ENCODE results near the gene LY86.

DNA sequence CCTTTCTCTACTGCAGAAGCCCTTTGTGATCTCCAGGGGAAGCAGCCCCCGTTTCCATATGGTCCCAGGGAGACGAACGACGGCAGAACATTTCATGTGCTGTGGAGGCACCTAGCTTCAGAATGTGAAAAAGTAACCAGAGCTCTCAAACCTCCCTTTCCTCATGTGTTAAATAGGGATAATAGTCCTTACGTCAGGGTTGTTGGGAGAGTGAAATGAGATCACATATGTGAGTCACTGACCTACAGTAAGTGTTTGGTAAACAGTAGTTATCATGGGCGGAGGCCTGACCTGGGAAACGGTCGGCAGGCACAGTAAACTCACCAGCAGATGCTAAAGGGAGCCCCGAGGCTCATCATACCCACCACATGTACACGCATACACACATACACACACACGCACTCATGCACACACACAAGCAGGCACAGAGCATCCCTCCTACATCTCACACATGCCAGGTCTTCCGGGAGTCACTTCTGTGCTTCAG, 89.7 kb downstream of the LY86 start:
- TF ChIP-seq POLR2A (IDR thresholded peaks at IDR 0.05; ENCODE audit: low read depth) (no peak), POLR2AphosphoS5 (IDR thresholded peaks at IDR 0.05) (no peak)
- TF ChIP-seq, protein P1, sequence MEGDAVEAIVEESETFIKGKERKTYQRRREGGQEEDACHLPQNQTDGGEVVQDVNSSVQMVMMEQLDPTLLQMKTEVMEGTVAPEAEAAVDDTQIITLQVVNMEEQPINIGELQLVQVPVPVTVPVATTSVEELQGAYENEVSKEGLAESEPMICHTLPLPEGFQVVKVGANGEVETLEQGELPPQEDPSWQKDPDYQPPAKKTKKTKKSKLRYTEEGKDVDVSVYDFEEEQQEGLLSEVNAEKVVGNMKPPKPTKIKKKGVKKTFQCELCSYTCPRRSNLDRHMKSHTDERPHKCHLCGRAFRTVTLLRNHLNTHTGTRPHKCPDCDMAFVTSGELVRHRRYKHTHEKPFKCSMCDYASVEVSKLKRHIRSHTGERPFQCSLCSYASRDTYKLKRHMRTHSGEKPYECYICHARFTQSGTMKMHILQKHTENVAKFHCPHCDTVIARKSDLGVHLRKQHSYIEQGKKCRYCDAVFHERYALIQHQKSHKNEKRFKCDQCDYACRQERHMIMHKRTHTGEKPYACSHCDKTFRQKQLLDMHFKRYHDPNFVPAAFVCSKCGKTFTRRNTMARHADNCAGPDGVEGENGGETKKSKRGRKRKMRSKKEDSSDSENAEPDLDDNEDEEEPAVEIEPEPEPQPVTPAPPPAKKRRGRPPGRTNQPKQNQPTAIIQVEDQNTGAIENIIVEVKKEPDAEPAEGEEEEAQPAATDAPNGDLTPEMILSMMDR (IDR thresholded peaks at IDR 0.05), result no peak
